B cell (primary cell): ENCODE results near the gene CCNL1. TPM values are rescaled to one million over a fixed set of nuclear protein-coding genes. Genes with fewer than 3 reads are reported as not detected.

ENCODE experiments used
- ATAC-seq: fragments of 200-7000 bp; cut with Tn5 transposase; one replicate; pipeline ENCODE4 v1.10.0; 2021; ENCODE audit warnings: low read depth, mild to moderate bottlenecking, moderate number of reproducible peaks, moderate library complexity
- CTCF ChIA-PET: fragments of 350-600 bp; sonication (Branson Sonifier 250); formaldehyde crosslinking; loops from one replicate; lab custom pipeline; 2021; ENCODE audit warnings: antibody characterized with exemption, inconsistent platforms; lab: Charles Lee
- POLR2A ChIA-PET: fragments of 350-600 bp; sonication (Branson Sonifier 250); formaldehyde crosslinking; loops from one replicate; lab custom pipeline; 2021; ENCODE audit warnings: antibody characterized with exemption; lab: Charles Lee
- DNase-seq: peaks from one replicate; pipeline ENCODE4 v3.0.0; 2013
- H2AFZ ChIP-seq: 2 replicates; pipeline ENCODE4 v1.6.1; 2012; ENCODE audit warnings: mild to moderate bottlenecking, low read depth, low read length; ENCODE audit not compliant: insufficient read depth, poor library complexity, severe bottlenecking
- H3K27ac ChIP-seq, 2 donors: 1 replicate in 1 of 2; 2 replicates in 1 of 2; pipeline ENCODE4 v1.5.1; 2012 to 2013; ENCODE audit warnings: low read length in 2 of 2, mild to moderate bottlenecking in 2 of 2, moderate library complexity in 1 of 2
- H3K27me3 ChIP-seq, 4 experiments: fragments of 200-600 bp in 1 of 4; sonication (generic) in 1 of 4; replicated peaks in 1 of 4; 1 replicate in 2 of 4; 2 replicates in 2 of 4; pipeline versions ENCODE4 v1.6.1 to v1.7.0; 2013 to 2016; ENCODE audit warnings: low read length in 3 of 4, mild to moderate bottlenecking in 2 of 4, mixed read lengths in 1 of 4, moderate library complexity in 1 of 4; ENCODE audit not compliant: insufficient read depth in 4 of 4, control insufficient read depth in 3 of 4; ENCODE audit errors: control extremely low read depth in 1 of 4
- H3K36me3 ChIP-seq, 2 experiments: replicated peaks in 1 of 2; 1 replicate in 1 of 2; 2 replicates in 1 of 2; pipeline versions ENCODE4 v1.6.1 to v1.7.1; 2013; ENCODE audit warnings: low read length in 1 of 2; ENCODE audit not compliant: insufficient read depth in 2 of 2, control insufficient read depth in 1 of 2; ENCODE audit errors: control extremely low read depth in 1 of 2, extremely low read depth in 1 of 2
- H3K4me1 ChIP-seq, 2 donors: fragments of 200-600 bp in 1 of 2; sonication (generic) in 1 of 2; 1 replicate in 1 of 2; 2 replicates in 1 of 2; pipeline versions ENCODE4 v1.5.1 to v1.6.1; 2013 to 2017; ENCODE audit warnings: low read length in 2 of 2; ENCODE audit not compliant: control insufficient read depth in 2 of 2, insufficient read depth in 2 of 2
- H3K4me2 ChIP-seq: replicated peaks from 2 replicates; pipeline ENCODE3; 2012; ENCODE audit warnings: mild to moderate bottlenecking, low read depth, low read length; ENCODE audit not compliant: poor library complexity, severe bottlenecking
- H3K4me3 ChIP-seq, 5 experiments: fragments of 200-600 bp in 1 of 5; sonication (generic) in 1 of 5; 1 replicate in 3 of 5; 2 replicates in 2 of 5; pipeline versions ENCODE4 v1.5.1 to v1.7.0; 2011 to 2016; ENCODE audit warnings: low read length in 4 of 5, mild to moderate bottlenecking in 4 of 5, low read depth in 2 of 5, control low read depth in 1 of 5, moderate library complexity in 1 of 5; ENCODE audit not compliant: insufficient read depth in 1 of 5; ENCODE audit errors: control extremely low read depth in 1 of 5, extremely low read depth in 1 of 5
- H3K79me2 ChIP-seq: fragments of 200-600 bp; sonication (generic); one replicate; pipeline ENCODE4 v1.6.0; 2016; ENCODE audit warnings: low read length; ENCODE audit not compliant: control insufficient read depth, insufficient read depth
- H3K9ac ChIP-seq: fragments of 200-600 bp; sonication (generic); 2 replicates; pipeline ENCODE4 v1.6.1; 2017; ENCODE audit warnings: mild to moderate bottlenecking, low read length, moderate library complexity
- H3K9me3 ChIP-seq, 3 donors: one replicate each; pipeline versions ENCODE4 v1.6.1 to v1.7.1; 2013; ENCODE audit warnings: low read length in 2 of 3; ENCODE audit not compliant: control insufficient read depth in 2 of 3, insufficient read depth in 1 of 3; ENCODE audit errors: control extremely low read depth in 1 of 3
- H4K20me1 ChIP-seq: 2 replicates; pipeline ENCODE4 v1.6.0; 2012; ENCODE audit warnings: mild to moderate bottlenecking, low read length; ENCODE audit not compliant: insufficient read depth, control insufficient read depth, poor library complexity, severe bottlenecking
- H3K27ac Mint-ChIP-seq: one replicate; pipeline ENCODE4 v1.8.0; 2021; ENCODE audit warnings: mixed read lengths
- H3K27me3 Mint-ChIP-seq: one replicate; pipeline ENCODE4 v1.8.0; 2021; ENCODE audit warnings: mixed read lengths
- H3K4me1 Mint-ChIP-seq: one replicate; pipeline ENCODE4 v1.8.0; 2021; ENCODE audit warnings: mixed read lengths
- H3K4me3 Mint-ChIP-seq: one replicate; pipeline ENCODE4 v1.8.0; 2021; ENCODE audit warnings: mixed read lengths
- H3K9me3 Mint-ChIP-seq: one replicate; pipeline ENCODE4 v1.8.0; 2022; ENCODE audit warnings: mixed read lengths; ENCODE audit not compliant: insufficient read depth
- CTCF ChIP-seq: fragments of 200-600 bp; IDR thresholded peaks from one replicate; pipeline ENCODE4 v1.8.0; 2022; ENCODE audit warnings: antibody characterized with exemption, mild to moderate bottlenecking
- EZH2 ChIP-seq: IDR thresholded peaks from 2 replicates; pipeline ENCODE4 v1.6.1; 2012; ENCODE audit warnings: borderline replicate concordance, low read depth, mild to moderate bottlenecking, moderate library complexity, low read length; ENCODE audit not compliant: insufficient read depth, poor library complexity, severe bottlenecking
- WGBS: methylation state at CpG from one replicate; pipeline ENCODE4 v1.1.5; 2013; ENCODE audit warnings: missing lambda C conversion rate; ENCODE audit not compliant: insufficient coverage; 5-methylcytosine and 5-hydroxymethylcytosine counted together
- intact Hi-C: fragments of 100-400 bp; cut with micrococcal nuclease; formaldehyde crosslinking; loops from one replicate; pipeline ENCODE4 v1.10.0; 2022
- polyA plus RNA-seq: library from polyadenylated mRNA; depleted of rRNA; stranded (reverse); fragments of >200 nt; gene quantifications from 2 replicates; pipeline ENCODE4 v1.2.3, GENCODE V29; 2012
- total RNA-seq, 2 donors: library from RNA; stranded (reverse); fragments of 120-200 nt in 1 of 2; gene quantifications; 1 replicate in 1 of 2; 2 replicates in 1 of 2; pipeline versions ENCODE4 v1.2.3 to v1.2.4, GENCODE V29; 2013 to 2022

The CCNL1 gene
- total and polyA plus RNA-seq, 2 donors (not counting 1 experiment from before 2014, with no cell fraction given): 322 to 655 TPM

DNA sequence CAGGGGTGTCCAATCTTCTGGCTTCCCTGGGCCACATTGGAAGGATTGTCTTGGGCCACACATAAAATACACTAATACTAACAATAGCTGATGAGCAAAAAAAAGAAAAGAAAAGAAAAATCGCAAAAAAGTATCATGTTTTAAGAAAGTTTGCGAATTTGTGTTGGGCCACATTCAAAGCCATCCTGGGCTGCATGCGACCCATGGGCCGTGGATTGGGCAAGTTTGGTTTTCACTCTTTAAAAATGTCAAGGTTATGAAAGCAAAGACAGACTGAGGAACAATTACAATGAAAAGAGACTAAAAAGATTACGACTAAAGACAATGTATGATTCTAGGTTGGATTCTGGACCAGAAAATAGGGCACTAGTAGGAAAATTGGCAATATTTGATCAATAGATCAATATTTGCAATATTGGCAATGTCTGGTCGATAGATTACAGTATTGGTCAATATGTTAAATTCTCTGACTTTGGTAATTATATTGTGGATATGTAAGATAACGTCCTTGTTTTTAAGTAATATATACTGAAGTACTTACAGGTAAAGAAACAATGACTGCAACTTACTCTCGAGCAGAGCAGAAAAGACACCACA, 19.9 kb downstream of the CCNL1 start:
- POLR2A ChIA-PET: interaction anchor here (0.7 kb wide), 1 partner anchor 22 kb away, joined by 3 read pairs; no protein-coding TSS in a partner anchor
- CTCF ChIA-PET: interaction anchor here (0.7 to 4.6 kb wide), 3 partner anchors 13 to 989 kb away, joined by 3 to 45 read pairs (median 44); no protein-coding TSS in a partner anchor
- no peak overlapping the region for H3K4me2 ChIP-seq
- H3K4me3 Mint-ChIP-seq: no peak overlapping the region
- no peak for TF ChIP-seq CTCF
- no peak for TF ChIP-seq EZH2
- no peaks in the 10 kb centered on the region for H3K79me2 ChIP-seq
- peaks cover 5 to 26% of the 10 kb centered on the region in 2 experiments for H3K36me3 ChIP-seq
- no peak overlapping the region for H2AFZ ChIP-seq
- H3K27ac Mint-ChIP-seq: no peak overlapping the region
- no peak overlapping the region for H3K4me3 ChIP-seq
- H3K4me1 Mint-ChIP-seq: peaks cover 6% of the 10 kb centered on the region
- H3K27ac ChIP-seq: peak overlapping the region in 1 of 2 donors; percentile 17
- no peaks in the 10 kb centered on the region for H4K20me1 ChIP-seq
- H3K27me3 ChIP-seq: no peaks in the 10 kb centered on the region
- no peak overlapping the region for H3K9ac ChIP-seq
- WGBS: 97% methylated on average over 4 of the region's 8 CpGs
- peaks cover 4 to 7% of the 10 kb centered on the region in 2 donors for H3K4me1 ChIP-seq
- DNase-seq: no peak
- H3K9me3 Mint-ChIP-seq: no peaks in the 10 kb centered on the region
- H3K9me3 ChIP-seq: no peaks in the 10 kb centered on the region
- H3K27me3 Mint-ChIP-seq: no peaks in the 10 kb centered on the region
- no peak for ATAC-seq
- intact Hi-C loops: loop anchor here (10.0 kb wide), 1 partner anchor 1095 kb away; no protein-coding TSS in a partner anchor
